K562 (cell line): ENCODE results near the gene FRMD1. TPM values are rescaled to one million over a fixed set of nuclear protein-coding genes. Genes with fewer than 3 reads are reported as not detected.

Source experiments
- FOXO4 ChIP-seq: fragments of 450-650 bp; formaldehyde crosslinking; IDR thresholded peaks from 2 replicates; pipeline ENCODE4 v1.4.0; 2020; ENCODE audit warnings: mild to moderate bottlenecking, moderate library complexity
- GABPA ChIP-seq: fragments of 200-800 bp; sonication (Bioruptor generic); conservative IDR thresholded peaks from 2 replicates; pipeline ENCODE4 v1.6.1; 2016; ENCODE audit warnings: low read depth, missing genetic modification characterization, missing compliant biosample characterization
- MBD2 ChIP-seq: sonication (generic); IDR thresholded peaks from 2 replicates; pipeline ENCODE4 v1.6.1; 2016; ENCODE audit warnings: low read depth, borderline replicate concordance
- PHF21A ChIP-seq: fragments of 450-650 bp; IDR thresholded peaks from 2 replicates; pipeline ENCODE4 v1.6.1; 2017; ENCODE audit warnings: low read depth, borderline replicate concordance
- PYGO2 ChIP-seq: fragments of 450-650 bp; IDR thresholded peaks from 2 replicates; pipeline ENCODE4 v1.6.1; 2016; ENCODE audit warnings: mild to moderate bottlenecking, missing genetic modification characterization, moderate library complexity, missing compliant biosample characterization
- RFX5 ChIP-seq: IDR thresholded peaks from 2 replicates; pipeline ENCODE4 v1.6.1; 2011; ENCODE audit warnings: low read depth, mild to moderate bottlenecking, improper control_type of control experiment, low read length
- TSC22D4 ChIP-seq: fragments of 450-650 bp; IDR thresholded peaks from 2 replicates; pipeline ENCODE4 v1.6.1; 2016; ENCODE audit warnings: missing genetic modification characterization, missing biosample characterization, control low read depth
- XRCC4 ChIP-seq: IDR thresholded peaks from one replicate; pipeline ENCODE4 v1.6.1; 2011; ENCODE audit not compliant: insufficient read depth, insufficient read length; ENCODE audit errors: extremely low read depth
- ZBTB33 ChIP-seq: sonication (generic); formaldehyde crosslinking; IDR thresholded peaks from 2 replicates; pipeline ENCODE4 v1.8.1; 2023; ENCODE audit warnings: mild to moderate bottlenecking, missing genetic modification reagents
- ZNF408 ChIP-seq: fragments of 250-450 bp; sonication (Bioruptor Pico); IDR thresholded peaks from 2 replicates; pipeline ENCODE4 v1.4.0; 2020; ENCODE audit warnings: low read depth, mild to moderate bottlenecking, moderate library complexity
- ZNF644 ChIP-seq: fragments of 200-800 bp; sonication (Bioruptor generic); IDR thresholded peaks from 2 replicates; pipeline ENCODE4 v1.6.1; 2016; ENCODE audit warnings: low read depth, missing genetic modification characterization, missing compliant biosample characterization
- ZSCAN29 ChIP-seq: fragments of 450-650 bp; IDR thresholded peaks from 2 replicates; pipeline ENCODE4 v1.6.1; 2017
- polyA plus RNA-seq, 8 experiments: library from polyadenylated mRNA; depleted of rRNA in 4 of 8; stranded (reverse) in 5 of 8; unstranded in 3 of 8; fragments of >200 nt; fragmentation: Nextera tagmentation in 2 of 8; fragmentation: Illumina TruSeq in 1 of 8; extraction: Ambion mirVana in 2 of 8; extraction: Trizol in 1 of 8; gene quantifications; 2 replicates each; pipeline versions ENCODE4 v1.2.1 to v1.2.3, GENCODE V29; 2011 to 2014; ENCODE audit warnings: inconsistent platforms in 1 of 8, missing spikeins in 1 of 8
- total RNA-seq, 7 experiments: library from RNA; depleted of rRNA in 6 of 7; stranded (reverse); fragments of >200 nt in 6 of 7; fragmentation: Illumina TruSeq in 2 of 7; extraction: Trizol in 2 of 7; gene quantifications; 2 replicates each; pipeline versions ENCODE4 v1.2.1 to v1.2.3, GENCODE V29; 2011 to 2021; ENCODE audit warnings: low replicate concordance in 1 of 7
- TF ChIP-seq, protein P1 (sequence below): fragments of 450-650 bp; IDR thresholded peaks from 2 replicates; pipeline ENCODE4 v1.6.1; 2016; ENCODE audit warnings: low read depth
- TF ChIP-seq, protein P2 (sequence below): sonication (generic); formaldehyde crosslinking; IDR thresholded peaks from 2 replicates; pipeline ENCODE4 v1.8.1; 2023; ENCODE audit warnings: mild to moderate bottlenecking, missing genetic modification reagents

Gene FRMD1
- total and polyA plus RNA-seq, 9 of the 15 experiments (the other 6 are each of a cell fraction or from before 2014, with no cell fraction given): 0.01 to 0.04 (median 0.01) TPM; not detected in 6

GRCh38 chr6:168035098-168035660 lies 43.8 kb downstream of the FRMD1 start (continued):
- TF ChIP-seq XRCC4: no peak
- no peak for TF ChIP-seq TSC22D4 (tag)
- TF ChIP-seq ZNF408: no peak
- TF ChIP-seq, protein P1, sequence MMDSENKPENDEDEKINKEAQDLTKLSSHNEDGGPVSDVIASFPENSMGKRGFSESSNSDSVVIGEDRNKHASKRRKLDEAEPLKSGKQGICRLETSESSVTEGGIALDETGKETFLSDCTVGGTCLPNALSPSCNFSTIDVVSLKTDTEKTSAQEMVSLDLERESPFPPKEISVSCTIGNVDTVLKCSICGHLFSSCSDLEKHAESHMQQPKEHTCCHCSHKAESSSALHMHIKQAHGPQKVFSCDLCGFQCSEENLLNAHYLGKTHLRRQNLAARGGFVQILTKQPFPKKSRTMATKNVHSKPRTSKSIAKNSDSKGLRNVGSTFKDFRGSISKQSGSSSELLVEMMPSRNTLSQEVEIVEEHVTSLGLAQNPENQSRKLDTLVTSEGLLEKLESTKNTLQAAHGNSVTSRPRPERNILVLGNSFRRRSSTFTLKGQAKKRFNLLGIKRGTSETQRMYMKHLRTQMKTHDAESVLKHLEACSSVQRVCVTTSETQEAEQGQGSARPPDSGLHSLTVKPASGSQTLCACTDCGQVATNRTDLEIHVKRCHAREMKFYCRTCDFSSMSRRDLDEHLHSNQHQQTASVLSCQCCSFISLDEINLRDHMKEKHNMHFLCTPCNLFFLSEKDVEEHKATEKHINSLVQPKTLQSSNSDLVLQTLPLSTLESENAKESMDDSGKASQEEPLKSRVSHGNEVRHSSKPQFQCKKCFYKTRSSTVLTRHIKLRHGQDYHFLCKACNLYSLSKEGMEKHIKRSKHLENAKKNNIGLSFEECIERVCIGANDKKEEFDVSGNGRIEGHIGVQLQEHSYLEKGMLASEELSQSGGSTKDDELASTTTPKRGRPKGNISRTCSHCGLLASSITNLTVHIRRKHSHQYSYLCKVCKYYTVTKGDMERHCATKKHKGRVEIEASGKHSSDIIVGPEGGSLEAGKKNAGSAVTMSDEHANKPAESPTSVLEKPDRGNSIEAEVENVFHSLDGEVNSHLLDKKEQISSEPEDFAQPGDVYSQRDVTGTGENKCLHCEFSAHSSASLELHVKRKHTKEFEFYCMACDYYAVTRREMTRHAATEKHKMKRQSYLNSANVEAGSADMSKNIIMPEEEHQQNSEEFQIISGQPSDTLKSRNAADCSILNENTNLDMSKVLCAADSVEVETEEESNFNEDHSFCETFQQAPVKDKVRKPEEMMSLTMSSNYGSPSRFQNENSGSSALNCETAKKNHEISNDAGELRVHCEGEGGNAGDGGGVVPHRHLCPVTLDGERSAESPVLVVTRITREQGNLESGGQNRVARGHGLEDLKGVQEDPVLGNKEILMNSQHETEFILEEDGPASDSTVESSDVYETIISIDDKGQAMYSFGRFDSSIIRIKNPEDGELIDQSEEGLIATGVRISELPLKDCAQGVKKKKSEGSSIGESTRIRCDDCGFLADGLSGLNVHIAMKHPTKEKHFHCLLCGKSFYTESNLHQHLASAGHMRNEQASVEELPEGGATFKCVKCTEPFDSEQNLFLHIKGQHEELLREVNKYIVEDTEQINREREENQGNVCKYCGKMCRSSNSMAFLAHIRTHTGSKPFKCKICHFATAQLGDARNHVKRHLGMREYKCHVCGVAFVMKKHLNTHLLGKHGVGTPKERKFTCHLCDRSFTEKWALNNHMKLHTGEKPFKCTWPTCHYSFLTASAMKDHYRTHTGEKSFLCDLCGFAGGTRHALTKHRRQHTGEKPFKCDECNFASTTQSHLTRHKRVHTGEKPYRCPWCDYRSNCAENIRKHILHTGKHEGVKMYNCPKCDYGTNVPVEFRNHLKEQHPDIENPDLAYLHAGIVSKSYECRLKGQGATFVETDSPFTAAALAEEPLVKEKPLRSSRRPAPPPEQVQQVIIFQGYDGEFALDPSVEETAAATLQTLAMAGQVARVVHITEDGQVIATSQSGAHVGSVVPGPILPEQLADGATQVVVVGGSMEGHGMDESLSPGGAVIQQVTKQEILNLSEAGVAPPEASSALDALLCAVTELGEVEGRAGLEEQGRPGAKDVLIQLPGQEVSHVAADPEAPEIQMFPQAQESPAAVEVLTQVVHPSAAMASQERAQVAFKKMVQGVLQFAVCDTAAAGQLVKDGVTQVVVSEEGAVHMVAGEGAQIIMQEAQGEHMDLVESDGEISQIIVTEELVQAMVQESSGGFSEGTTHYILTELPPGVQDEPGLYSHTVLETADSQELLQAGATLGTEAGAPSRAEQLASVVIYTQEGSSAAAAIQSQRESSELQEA: no peak
- no peak for TF ChIP-seq RFX5
- TF ChIP-seq ZBTB33 (CRISPR knock-in tag): no peak
- no peak for TF ChIP-seq PYGO2
- no peak for TF ChIP-seq GABPA (tag)
- no peak for TF ChIP-seq MBD2
- TF ChIP-seq PHF21A: no peak
- TF ChIP-seq ZNF644 (tag): no peak
- no peak for TF ChIP-seq ZSCAN29
- TF ChIP-seq, protein P2, sequence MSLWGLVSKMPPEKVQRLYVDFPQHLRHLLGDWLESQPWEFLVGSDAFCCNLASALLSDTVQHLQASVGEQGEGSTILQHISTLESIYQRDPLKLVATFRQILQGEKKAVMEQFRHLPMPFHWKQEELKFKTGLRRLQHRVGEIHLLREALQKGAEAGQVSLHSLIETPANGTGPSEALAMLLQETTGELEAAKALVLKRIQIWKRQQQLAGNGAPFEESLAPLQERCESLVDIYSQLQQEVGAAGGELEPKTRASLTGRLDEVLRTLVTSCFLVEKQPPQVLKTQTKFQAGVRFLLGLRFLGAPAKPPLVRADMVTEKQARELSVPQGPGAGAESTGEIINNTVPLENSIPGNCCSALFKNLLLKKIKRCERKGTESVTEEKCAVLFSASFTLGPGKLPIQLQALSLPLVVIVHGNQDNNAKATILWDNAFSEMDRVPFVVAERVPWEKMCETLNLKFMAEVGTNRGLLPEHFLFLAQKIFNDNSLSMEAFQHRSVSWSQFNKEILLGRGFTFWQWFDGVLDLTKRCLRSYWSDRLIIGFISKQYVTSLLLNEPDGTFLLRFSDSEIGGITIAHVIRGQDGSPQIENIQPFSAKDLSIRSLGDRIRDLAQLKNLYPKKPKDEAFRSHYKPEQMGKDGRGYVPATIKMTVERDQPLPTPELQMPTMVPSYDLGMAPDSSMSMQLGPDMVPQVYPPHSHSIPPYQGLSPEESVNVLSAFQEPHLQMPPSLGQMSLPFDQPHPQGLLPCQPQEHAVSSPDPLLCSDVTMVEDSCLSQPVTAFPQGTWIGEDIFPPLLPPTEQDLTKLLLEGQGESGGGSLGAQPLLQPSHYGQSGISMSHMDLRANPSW (CRISPR knock-in tag): no peak
- no peak for TF ChIP-seq FOXO4 (CRISPR knock-in tag)
